ENCODE data around the gene FLT4. TPM values are rescaled to one million over a fixed set of nuclear protein-coding genes. Genes with fewer than 3 reads are reported as not detected.

The FLT4 gene
- total and polyA plus RNA-seq, 12 donors = 3.3 to 80.1 (median 25.5) TPM

GRCh38 chr5:180646963-180647305 is 2.5 kb downstream of the FLT4 start:
- TF ChIP-seq CTCF (IDR thresholded peaks at IDR 0.05) = no peak
- no peak for TF ChIP-seq POLR2A (IDR thresholded peaks at IDR 0.05)
- DNase-seq = no peak
- Histone ChIP-seq H3K36me3 (replicated peaks in 1 of 2) (no peaks in the 10 kb centered on the region), H3K27me3 (peaks cover 16% of the 10 kb centered on the region), H3K27ac (peak overlapping the region in 1 of 5 donors; percentile 66), H3K9me3 (replicated peaks in 1 of 3) (no peaks in the 10 kb centered on the region), H3K4me1 (replicated peaks in 1 of 2) (peaks cover 6% of the 10 kb centered on the region in 2 donors), H3K4me3 (no peak overlapping the region)
- intact Hi-C loops (cut with DNase I) = no loop called here
- WGBS, 4 donors = 52 to 56% methylated on average over 1 of the region's 1 CpG; no CpG with 5 or more reads in 2 of the 4 donors

- 60 to 73% (median 68%) methylated on average over 6 to 10 of the region's 10 CpGs for WGBS, 4 donors
- intact Hi-C loops (cut with DNase I) = no loop called here
- H3K27ac ChIP-seq = peak overlapping the region in 1 of 5 donors; percentile 66
- peaks cover 16% of the 10 kb centered on the region for H3K27me3 ChIP-seq
- TF ChIP-seq CTCF (IDR thresholded peaks at IDR 0.05) = no peak
- no peak for TF ChIP-seq POLR2A (IDR thresholded peaks at IDR 0.05)
- no peaks in the 10 kb centered on the region for H3K36me3 ChIP-seq (replicated peaks in 1 of 2)
- DNase-seq = no peak
- no peaks in the 10 kb centered on the region for H3K9me3 ChIP-seq (replicated peaks in 1 of 3)
- no peak overlapping the region for H3K4me3 ChIP-seq
- H3K4me1 ChIP-seq (replicated peaks in 1 of 2) = peaks cover 6% of the 10 kb centered on the region in 2 donors
Measured at GRCh38 chr5:180646289-180646962, 3.0 kb downstream of the FLT4 start.

GRCh38 chr5:180645274-180646204 is 3.9 kb downstream of the FLT4 start:
- DNase-seq = peak in 4 of 7 donors; percentile 39 to 70 (median 43)
- intact Hi-C loops (cut with DNase I) = no loop called here
- WGBS, 4 donors = 53 to 56% (median 55%) methylated on average over 11 to 34 of the region's 34 CpGs
- Histone ChIP-seq H3K36me3 (replicated peaks in 1 of 2) (no peaks in the 10 kb centered on the region), H3K27ac (peak overlapping the region in 2 of 5 donors; percentile 8 to 66), H3K4me3 (no peak overlapping the region), H3K4me1 (replicated peaks in 1 of 2) (peaks cover 6% of the 10 kb centered on the region in 2 donors), H3K9me3 (replicated peaks in 1 of 3) (no peaks in the 10 kb centered on the region), H3K27me3 (peaks cover 16% of the 10 kb centered on the region)
- TF ChIP-seq POLR2A (IDR thresholded peaks at IDR 0.05) (no peak), CTCF (IDR thresholded peaks at IDR 0.05) (peak in 1 of 6 experiments; percentile 16)

- peaks cover 2 to 3% of the 10 kb centered on the region in 2 donors for H3K4me1 ChIP-seq (replicated peaks in 1 of 2)
- peak overlapping the region in 2 of 5 donors; percentile 8 to 66 for H3K27ac ChIP-seq
- H3K9me3 ChIP-seq (replicated peaks in 1 of 3) = no peaks in the 10 kb centered on the region
- 63 to 70% (median 66%) methylated on average over 10 to 14 of the region's 14 CpGs for WGBS, 4 donors
- peaks cover 16% of the 10 kb centered on the region for H3K27me3 ChIP-seq
- DNase-seq = peak in 1 of 7 donors; percentile 16
- no peaks in the 10 kb centered on the region for H3K36me3 ChIP-seq (replicated peaks in 1 of 2)
- H3K4me3 ChIP-seq = no peak overlapping the region
- intact Hi-C loops (cut with DNase I) = no loop called here
- no peak for TF ChIP-seq POLR2A (IDR thresholded peaks at IDR 0.05)
- TF ChIP-seq CTCF (IDR thresholded peaks at IDR 0.05) = no peak
Measured at GRCh38 chr5:180644825-180645273, 4.6 kb downstream of the FLT4 start.
